ENCODE measurements around the gene DHRSX. TPM values are rescaled to one million over a fixed set of nuclear protein-coding genes. Genes with fewer than 3 reads are reported as not detected.

DHRSX gene
- total and polyA plus RNA-seq, 4 donors: 16.8 to 28.4 (median 24.0) TPM

DNA sequence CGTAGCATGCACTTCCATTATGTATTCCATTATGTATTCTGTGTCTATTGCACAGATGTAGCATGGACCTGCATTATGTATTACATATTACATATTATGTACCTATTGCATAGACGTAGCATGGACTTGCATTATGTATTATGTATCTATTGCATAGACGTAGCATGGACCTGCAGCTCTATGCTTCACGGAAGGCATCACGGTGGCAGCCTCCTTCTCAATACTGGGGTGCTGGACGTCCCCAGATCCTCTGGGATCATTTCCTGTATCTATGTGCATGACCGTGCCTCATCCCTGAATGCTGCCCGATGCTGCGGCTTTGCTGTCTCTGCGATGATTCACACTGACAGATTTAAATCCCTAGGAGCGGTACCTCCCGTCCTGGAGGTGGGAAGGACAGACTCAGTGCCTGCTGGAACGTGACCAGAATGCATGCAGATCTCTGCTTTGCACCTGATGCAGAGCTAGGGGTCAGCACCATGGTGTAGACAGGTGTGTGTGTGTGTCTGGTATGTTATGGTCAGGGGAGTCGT, 317.5 kb downstream of the DHRSX start:
- 89% methylated on average over 10 of the region's 14 CpGs for WGBS (ENCODE audit: insufficient coverage)

DNA sequence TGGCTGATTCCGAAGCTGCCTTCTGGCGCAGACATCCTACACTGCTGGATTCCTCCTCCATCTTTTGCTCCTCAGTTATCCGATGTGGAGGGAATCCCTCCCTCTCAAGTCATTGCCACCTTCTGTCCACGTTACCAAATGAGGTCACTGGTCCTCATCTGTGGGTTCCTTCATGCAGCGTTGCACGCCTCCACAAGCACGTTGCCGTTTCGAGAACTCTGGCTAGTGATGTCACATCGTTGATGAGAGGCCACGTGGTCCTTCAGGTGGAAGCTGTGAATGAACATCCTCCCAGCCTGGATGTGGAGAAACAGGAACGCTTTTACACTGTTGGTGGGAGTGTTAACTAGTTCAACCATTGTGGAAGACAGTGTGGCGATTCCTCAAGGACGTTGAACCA, 323.2 kb downstream of the DHRSX start:
- WGBS (ENCODE audit: insufficient coverage): 97% methylated on average over 12 of the region's 14 CpGs
- no peak for DNase-seq (ENCODE audit: low read depth in 4 of 6, low spot score in 6 of 6)
- Histone ChIP-seq H3K4me1 (ENCODE audit: control insufficient read depth, insufficient read depth, low read length) (no peaks in the 10 kb centered on the region), H3K4me3 (ENCODE audit: low read depth, low read length) (no peak overlapping the region), H3K27ac (ENCODE audit: low read depth, low read length) (no peak overlapping the region), H3K9me3 (ENCODE audit: control insufficient read depth, insufficient read depth, low read length) (no peaks in the 10 kb centered on the region), H3K27me3 (ENCODE audit: control insufficient read depth, insufficient read depth, low read length) (no peaks in the 10 kb centered on the region), H3K36me3 (ENCODE audit: control insufficient read depth, insufficient read depth, low read length) (peaks cover 7% of the 10 kb centered on the region)

More for the DNA sequence above, 317.5 kb downstream of the DHRSX start:
- Histone ChIP-seq H3K27ac (ENCODE audit: low read depth, low read length) (no peak overlapping the region), H3K4me1 (ENCODE audit: control insufficient read depth, insufficient read depth, low read length) (no peaks in the 10 kb centered on the region), H3K4me3 (ENCODE audit: low read depth, low read length) (no peak overlapping the region), H3K27me3 (ENCODE audit: control insufficient read depth, insufficient read depth, low read length) (no peaks in the 10 kb centered on the region), H3K36me3 (ENCODE audit: control insufficient read depth, insufficient read depth, low read length) (peaks cover 4% of the 10 kb centered on the region), H3K9me3 (ENCODE audit: control insufficient read depth, insufficient read depth, low read length) (peaks cover 3% of the 10 kb centered on the region)
- no peak for DNase-seq (ENCODE audit: low read depth in 4 of 6, low spot score in 6 of 6)

DNA sequence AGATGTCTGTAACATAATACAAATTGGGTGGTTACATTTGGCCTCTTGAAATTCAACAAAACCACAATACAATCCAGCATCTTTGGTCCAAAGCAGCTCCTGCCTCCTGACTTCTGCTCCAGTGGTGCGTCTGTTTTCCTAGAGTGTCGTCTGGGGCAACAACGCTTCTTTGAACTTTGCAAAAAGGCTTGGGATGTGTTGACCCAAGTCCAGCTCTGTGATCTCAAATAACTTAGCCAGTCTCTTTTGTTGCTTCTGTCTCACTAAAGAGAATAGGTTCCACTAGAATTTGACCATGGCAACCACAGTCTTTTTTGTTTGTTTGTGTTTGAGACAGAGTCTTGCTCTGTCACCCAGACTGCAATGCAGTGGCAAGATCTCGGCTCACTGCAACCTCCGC, 324.0 kb downstream of the DHRSX start:
- peak in 4 of 6 donors; percentile 10 to 63 (median 45) for DNase-seq (ENCODE audit: low read depth in 4 of 6, low spot score in 6 of 6)
- WGBS (ENCODE audit: insufficient coverage): 22% methylated on average over 5 of the region's 5 CpGs

GRCh38 chrX:2176274-2176673, 324.5 kb downstream of the DHRSX start:
- Histone ChIP-seq H3K36me3 (ENCODE audit: control insufficient read depth, insufficient read depth, low read length) (peaks cover 7% of the 10 kb centered on the region), H3K9me3 (ENCODE audit: control insufficient read depth, insufficient read depth, low read length) (no peaks in the 10 kb centered on the region), H3K4me3 (ENCODE audit: low read depth, low read length) (no peak overlapping the region), H3K4me1 (ENCODE audit: control insufficient read depth, insufficient read depth, low read length) (no peaks in the 10 kb centered on the region), H3K27me3 (ENCODE audit: control insufficient read depth, insufficient read depth, low read length) (no peaks in the 10 kb centered on the region), H3K27ac (ENCODE audit: low read depth, low read length) (no peak overlapping the region)
- no peak for DNase-seq (ENCODE audit: low read depth in 4 of 6, low spot score in 6 of 6)
- WGBS (ENCODE audit: insufficient coverage): 88% methylated on average over 8 of the region's 9 CpGs

More for the DNA sequence above, 324.0 kb downstream of the DHRSX start:
- no peak overlapping the region for H3K27ac ChIP-seq (ENCODE audit: low read depth, low read length)
- H3K4me3 ChIP-seq (ENCODE audit: low read depth, low read length): no peak overlapping the region
- no peaks in the 10 kb centered on the region for H3K27me3 ChIP-seq (ENCODE audit: control insufficient read depth, insufficient read depth, low read length)
- H3K36me3 ChIP-seq (ENCODE audit: control insufficient read depth, insufficient read depth, low read length): peaks cover 7% of the 10 kb centered on the region
- H3K9me3 ChIP-seq (ENCODE audit: control insufficient read depth, insufficient read depth, low read length): no peaks in the 10 kb centered on the region
- H3K4me1 ChIP-seq (ENCODE audit: control insufficient read depth, insufficient read depth, low read length): no peaks in the 10 kb centered on the region

DNA sequence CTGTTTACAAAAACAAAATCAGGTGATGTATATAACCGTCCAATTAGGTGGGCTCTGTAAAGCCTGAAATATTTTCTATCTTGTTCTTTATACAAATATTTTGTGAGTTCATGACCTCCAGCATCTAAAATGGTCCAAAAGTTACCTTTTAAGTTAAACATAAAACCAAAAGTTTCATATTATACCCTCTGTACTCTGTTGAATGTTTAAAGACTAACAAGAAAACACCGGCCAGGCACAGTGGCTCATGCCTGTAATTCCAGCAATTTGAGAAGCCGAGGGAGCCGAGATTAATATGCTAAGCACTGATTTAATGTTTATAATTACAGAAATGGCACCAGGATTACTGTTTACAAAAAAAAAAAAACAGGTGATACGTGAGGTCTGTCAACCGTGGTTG, 328.4 kb downstream of the DHRSX start:
- Histone ChIP-seq H3K36me3 (ENCODE audit: control insufficient read depth, insufficient read depth, low read length) (peaks cover 5% of the 10 kb centered on the region), H3K9me3 (ENCODE audit: control insufficient read depth, insufficient read depth, low read length) (no peaks in the 10 kb centered on the region), H3K4me1 (ENCODE audit: control insufficient read depth, insufficient read depth, low read length) (no peaks in the 10 kb centered on the region), H3K27ac (ENCODE audit: low read depth, low read length) (no peak overlapping the region), H3K4me3 (ENCODE audit: low read depth, low read length) (no peak overlapping the region), H3K27me3 (ENCODE audit: control insufficient read depth, insufficient read depth, low read length) (no peaks in the 10 kb centered on the region)
- DNase-seq (ENCODE audit: low read depth in 4 of 6, low spot score in 6 of 6): no peak
- WGBS (ENCODE audit: insufficient coverage): no CpG with 5 or more reads among the region's 6 CpGs

Other genes starting within 250 kb of the DHRSX start
- 10 to 100 TPM; 29.7 to 30.7 TPM for gene ZBED1, start within 50 bp of the DHRSX start, total RNA-seq
- 10 to 100 TPM; 53.2 to 56.3 TPM for gene ZBED1, start within 50 bp of the DHRSX start, polyA plus RNA-seq (ENCODE audit: insufficient read length in 2 of 2)
- 100 to 1,000 TPM in 1 of 2 donors, 10 to 100 TPM in 1; 66.5 to 246 TPM for gene CD99, start 190.3 kb upstream of the DHRSX start, total RNA-seq
- 100 to 1,000 TPM; 494 to 590 TPM for gene CD99, start 190.3 kb upstream of the DHRSX start, polyA plus RNA-seq (ENCODE audit: insufficient read length in 2 of 2)

Data from spinal cord (tissue), 10 donors.